Stimulated activated naive CD8-positive, alpha-beta T cell treated with anti-CD3 and anti-CD28 coated beads, Interleukin-15, amount 100 ng/mL, for 72 hours (primary cell): ENCODE data around the gene PAMR1.

Source experiments
- ATAC-seq: fragments of 150-1000 bp; cut with Tn5 transposase; 2 replicates; pipeline ENCODE4 v1.10.0; 2021; ENCODE audit warnings: mild to moderate bottlenecking, moderate library complexity
- DNase-seq, 2 donors: peaks; one replicate each; pipeline ENCODE4 v3.0.0; 2021 to 2022
- H3K27ac Mint-ChIP-seq, 2 donors: one replicate each; pipeline ENCODE4 v1.8.0; 2022; ENCODE audit warnings: mild to moderate bottlenecking in 2 of 2, mixed read lengths in 2 of 2, moderate library complexity in 2 of 2
- H3K27me3 Mint-ChIP-seq: one replicate; pipeline ENCODE4 v1.8.0; 2022; ENCODE audit warnings: mixed read lengths
- H3K4me1 Mint-ChIP-seq: one replicate; pipeline ENCODE4 v1.8.0; 2022; ENCODE audit warnings: mild to moderate bottlenecking, mixed read lengths
- H3K4me3 Mint-ChIP-seq, 2 donors: one replicate each; pipeline ENCODE4 v1.8.0; 2022; ENCODE audit warnings: mild to moderate bottlenecking in 2 of 2, mixed read lengths in 2 of 2, moderate library complexity in 1 of 2
- H3K9me3 Mint-ChIP-seq, 2 donors: one replicate each; pipeline ENCODE4 v1.8.0; 2022; ENCODE audit warnings: mixed read lengths in 2 of 2

The PAMR1 gene

GRCh38 chr11:35525501-35526175, at the start of gene PAMR1:
PAMR1 (minus strand) TSS chr11:35525616; CDS start chr11:35525585, 31 bp downstream.
- ATAC-seq (peak; percentile 91), DNase-seq (peak; percentile 19 to 43)
- Mint-ChIP-seq H3K9me3 (no peaks in the 10 kb centered on the region), H3K4me3 (peak within 1 kb of the TSS; percentile 13 to 39), H3K27ac (no peak within 1 kb of the TSS), H3K4me1 (peaks cover 15% of the 10 kb centered on the region), H3K27me3 (peaks cover 86% of the 10 kb centered on the region)

DNA sequence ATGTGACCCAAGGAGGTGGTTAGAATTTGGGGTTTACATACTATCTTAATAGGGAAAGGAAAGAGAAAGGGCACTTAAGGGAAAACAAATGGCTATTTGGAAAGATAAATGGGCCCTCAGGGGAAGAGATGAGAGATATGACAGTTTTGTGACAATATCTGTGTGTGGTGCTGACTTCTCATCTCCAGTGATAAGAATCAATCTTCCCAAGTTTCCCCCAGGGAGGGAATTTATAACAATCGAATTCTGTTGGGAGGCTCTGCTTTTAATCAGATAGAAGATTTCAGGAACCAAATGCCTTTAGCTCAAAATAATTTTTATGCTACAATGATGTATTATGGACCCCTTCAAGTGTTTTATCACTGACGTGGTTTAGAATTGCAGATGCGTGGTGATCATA, 46.3 kb upstream of the PAMR1 start:
- H3K9me3 Mint-ChIP-seq, result peaks cover 9 to 14% of the 10 kb centered on the region in 2 donors
- H3K4me3 Mint-ChIP-seq, result no peak overlapping the region
- no peaks in the 10 kb centered on the region for H3K4me1 Mint-ChIP-seq
- DNase-seq, result no peak
- H3K27ac Mint-ChIP-seq, result no peak overlapping the region
- H3K27me3 Mint-ChIP-seq, result peaks cover 46% of the 10 kb centered on the region
- ATAC-seq, result no peak

DNA sequence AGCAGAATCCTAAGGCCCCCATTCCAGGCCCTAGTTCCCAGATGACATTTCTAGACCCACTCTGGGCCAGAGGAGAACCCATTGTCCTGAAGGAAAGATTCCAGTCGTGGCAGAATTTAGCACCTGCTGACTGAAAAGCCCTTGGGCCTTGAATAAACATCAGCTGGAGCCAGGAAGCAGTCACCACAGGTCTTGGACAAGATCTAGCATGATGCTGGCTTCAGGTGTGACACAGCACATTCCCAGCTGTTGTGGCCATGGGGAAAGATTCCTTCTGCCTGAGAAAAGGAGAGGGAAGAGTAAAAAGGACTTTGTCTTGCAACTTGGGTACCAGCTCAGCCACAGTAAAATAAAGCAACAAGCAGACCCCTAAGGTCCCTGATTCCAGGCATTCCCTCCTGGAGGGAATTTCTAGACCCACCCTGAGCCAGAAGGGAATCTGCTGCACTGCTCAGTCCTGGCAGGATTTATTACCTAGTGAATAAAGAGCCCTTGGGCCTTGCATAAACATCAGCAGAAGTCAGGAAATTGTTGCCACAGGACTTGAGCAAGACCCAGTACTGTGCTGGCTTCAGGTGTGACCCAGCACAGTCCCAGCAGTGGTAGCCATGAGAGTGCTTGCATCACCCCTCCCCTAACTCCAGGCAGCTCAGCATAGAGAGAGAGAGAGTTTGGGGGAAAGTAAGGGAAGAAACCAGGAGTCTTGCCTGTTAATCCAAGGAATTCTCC, 42.5 kb upstream of the PAMR1 start:
- no peak overlapping the region for H3K4me3 Mint-ChIP-seq
- H3K9me3 Mint-ChIP-seq, result peaks cover 9 to 14% of the 10 kb centered on the region in 2 donors
- DNase-seq, result no peak
- no peaks in the 10 kb centered on the region for H3K4me1 Mint-ChIP-seq
- ATAC-seq, result no peak
- no peak overlapping the region for H3K27ac Mint-ChIP-seq
- peaks cover 32% of the 10 kb centered on the region for H3K27me3 Mint-ChIP-seq

GRCh38 chr11:35566885-35567284, 41.5 kb upstream of the PAMR1 start:
- DNase-seq (no peak), ATAC-seq (no peak)
- no peak overlapping the region for H3K4me3 Mint-ChIP-seq
- peaks cover 32% of the 10 kb centered on the region for H3K27me3 Mint-ChIP-seq
- no peak overlapping the region for H3K27ac Mint-ChIP-seq
- no peaks in the 10 kb centered on the region for H3K4me1 Mint-ChIP-seq
- peaks cover 9 to 14% of the 10 kb centered on the region in 2 donors for H3K9me3 Mint-ChIP-seq

- Mint-ChIP-seq H3K9me3 (peaks cover 9 to 14% of the 10 kb centered on the region in 2 donors), H3K4me1 (no peaks in the 10 kb centered on the region), H3K27me3 (peaks cover 32% of the 10 kb centered on the region), H3K4me3 (no peak overlapping the region), H3K27ac (no peak overlapping the region)
- no peak for DNase-seq
- no peak for ATAC-seq
Observed at GRCh38 chr11:35566181-35566580, 40.8 kb upstream of the PAMR1 start.

GRCh38 chr11:35564245-35564595, 38.8 kb upstream of the PAMR1 start:
- H3K4me3 Mint-ChIP-seq, result no peak overlapping the region
- no peaks in the 10 kb centered on the region for H3K4me1 Mint-ChIP-seq
- H3K27me3 Mint-ChIP-seq, result peaks cover 38% of the 10 kb centered on the region
- no peak overlapping the region for H3K27ac Mint-ChIP-seq
- no peak for DNase-seq
- H3K9me3 Mint-ChIP-seq, result peaks cover 5 to 9% of the 10 kb centered on the region in 2 donors
- no peak for ATAC-seq

- ATAC-seq (no peak), DNase-seq (no peak)
- H3K4me3 Mint-ChIP-seq, result no peak overlapping the region
- peaks cover 34% of the 10 kb centered on the region for H3K27me3 Mint-ChIP-seq
- H3K9me3 Mint-ChIP-seq, result peaks cover 2 to 4% of the 10 kb centered on the region in 2 donors
- H3K4me1 Mint-ChIP-seq, result no peaks in the 10 kb centered on the region
- no peak overlapping the region for H3K27ac Mint-ChIP-seq
Observed at GRCh38 chr11:35563484-35564244, 38.2 kb upstream of the PAMR1 start.

GRCh38 chr11:35559949-35560348, 34.5 kb upstream of the PAMR1 start:
- Mint-ChIP-seq H3K4me3 (no peak overlapping the region), H3K27ac (no peak overlapping the region), H3K4me1 (no peaks in the 10 kb centered on the region), H3K27me3 (peaks cover 22% of the 10 kb centered on the region), H3K9me3 (no peaks in the 10 kb centered on the region)
- no peak for DNase-seq
- no peak for ATAC-seq

DNA sequence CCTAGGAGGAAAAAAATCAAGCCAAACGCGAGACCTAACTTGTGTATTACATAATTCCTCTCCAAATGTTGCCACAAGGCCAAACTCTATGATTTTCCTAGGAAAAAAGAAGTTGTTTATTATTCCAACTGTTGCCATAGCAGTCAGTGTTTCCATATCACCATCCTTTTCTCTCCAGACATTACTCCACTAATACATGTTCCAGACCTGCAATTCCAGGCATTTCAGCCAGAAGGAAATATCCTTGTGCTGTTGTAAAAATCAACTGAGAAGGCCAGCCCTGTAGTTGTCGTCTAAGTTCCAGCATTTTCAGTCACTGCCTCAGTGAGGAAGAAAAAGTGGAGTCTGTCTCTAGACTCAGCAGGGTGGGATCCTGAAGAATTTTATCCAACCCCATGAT, 33.1 kb upstream of the PAMR1 start:
- peaks cover 32% of the 10 kb centered on the region for H3K27me3 Mint-ChIP-seq
- H3K4me3 Mint-ChIP-seq, result no peak overlapping the region
- H3K4me1 Mint-ChIP-seq, result no peaks in the 10 kb centered on the region
- no peak overlapping the region for H3K27ac Mint-ChIP-seq
- ATAC-seq (no peak), DNase-seq (no peak)
- H3K9me3 Mint-ChIP-seq, result no peaks in the 10 kb centered on the region

- Mint-ChIP-seq H3K4me3 (no peak overlapping the region), H3K9me3 (no peaks in the 10 kb centered on the region), H3K27ac (no peak overlapping the region), H3K27me3 (peaks cover 29% of the 10 kb centered on the region), H3K4me1 (no peaks in the 10 kb centered on the region)
- DNase-seq (no peak), ATAC-seq (no peak)
Observed at GRCh38 chr11:35555488-35555887, 30.1 kb upstream of the PAMR1 start.

GRCh38 chr11:35554491-35555437, 29.3 kb upstream of the PAMR1 start:
- no peak overlapping the region for H3K27ac Mint-ChIP-seq

GRCh38 chr11:35553831-35554230, 28.4 kb upstream of the PAMR1 start:
- ATAC-seq (no peak), DNase-seq (no peak)
- Mint-ChIP-seq H3K4me1 (no peaks in the 10 kb centered on the region), H3K27ac (no peak overlapping the region), H3K27me3 (peaks cover 32% of the 10 kb centered on the region), H3K4me3 (no peak overlapping the region), H3K9me3 (no peaks in the 10 kb centered on the region)

More at GRCh38 chr11:35554491-35555437, 29.3 kb upstream of the PAMR1 start:
- Mint-ChIP-seq H3K27me3 (peaks cover 29% of the 10 kb centered on the region), H3K9me3 (no peaks in the 10 kb centered on the region), H3K4me3 (no peak overlapping the region), H3K4me1 (no peaks in the 10 kb centered on the region)
- ATAC-seq (no peak), DNase-seq (no peak)

DNA sequence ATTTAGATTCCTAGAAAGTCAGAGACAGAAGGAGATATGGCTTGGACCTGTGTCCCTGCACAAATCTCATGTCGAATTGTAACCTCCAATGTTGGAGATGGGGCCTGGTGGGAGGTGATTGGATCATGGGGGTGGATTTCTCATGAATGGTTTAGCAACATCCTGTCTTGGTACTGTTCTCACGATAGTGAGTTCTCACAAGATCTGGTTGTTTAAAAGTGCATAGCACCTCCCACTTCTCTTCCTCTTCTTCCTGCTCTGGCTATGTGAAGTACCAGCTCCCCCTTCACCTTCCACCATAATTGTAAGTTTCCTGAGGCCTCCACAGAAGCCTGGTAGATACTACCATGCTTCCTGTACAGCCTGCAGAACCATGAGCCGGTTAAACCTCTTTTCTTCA, 27.6 kb upstream of the PAMR1 start:
- no peak for DNase-seq
- no peak for ATAC-seq
- Mint-ChIP-seq H3K4me1 (no peaks in the 10 kb centered on the region), H3K27ac (no peak overlapping the region), H3K9me3 (no peaks in the 10 kb centered on the region), H3K27me3 (peaks cover 40% of the 10 kb centered on the region), H3K4me3 (no peak overlapping the region)

GRCh38 chr11:35552616-35553015, 27.2 kb upstream of the PAMR1 start:
- no peaks in the 10 kb centered on the region for H3K4me1 Mint-ChIP-seq
- H3K27me3 Mint-ChIP-seq, result peaks cover 40% of the 10 kb centered on the region
- H3K27ac Mint-ChIP-seq, result no peak overlapping the region
- no peak for DNase-seq
- H3K4me3 Mint-ChIP-seq, result no peak overlapping the region
- no peak for ATAC-seq
- no peaks in the 10 kb centered on the region for H3K9me3 Mint-ChIP-seq

DNA sequence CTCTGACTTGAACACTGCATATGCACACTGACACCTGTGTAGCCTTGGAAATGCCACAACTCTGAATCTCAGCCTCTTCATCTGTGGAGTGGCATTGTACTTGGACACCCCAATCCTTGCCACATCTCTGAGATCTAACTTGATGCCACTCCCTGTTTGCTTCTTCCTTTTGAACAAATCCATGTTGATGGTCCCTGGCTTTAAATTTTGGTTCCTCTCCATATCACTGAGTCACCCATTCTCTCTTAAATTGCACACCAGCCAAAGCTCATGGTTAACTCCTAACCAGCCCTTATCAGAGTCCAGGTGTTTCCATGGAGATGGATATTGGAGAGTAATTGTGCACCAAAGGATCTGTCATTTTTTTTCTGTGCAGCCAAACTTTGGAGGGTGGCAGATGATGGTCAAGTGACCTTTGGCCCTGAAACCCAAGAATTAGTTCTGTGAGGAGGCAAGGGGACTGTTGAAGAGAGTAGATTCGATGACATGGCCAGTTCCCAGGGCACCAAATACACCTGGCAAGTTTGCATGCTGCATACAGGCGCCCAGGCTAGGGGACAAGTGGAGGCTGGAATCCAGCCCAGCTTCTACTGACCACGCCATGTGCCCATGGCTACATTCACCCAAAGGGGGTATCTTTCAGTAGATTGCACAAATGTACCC, 25.1 kb upstream of the PAMR1 start:
- Mint-ChIP-seq H3K9me3 (no peaks in the 10 kb centered on the region), H3K27me3 (peaks cover 47% of the 10 kb centered on the region), H3K4me1 (no peaks in the 10 kb centered on the region), H3K27ac (no peak overlapping the region), H3K4me3 (no peak overlapping the region)
- DNase-seq, result no peak
- no peak for ATAC-seq
